Suprapubic skin (tissue), 4 donors: ENCODE results near the gene KCNRG. TPM values are rescaled to one million over a fixed set of nuclear protein-coding genes. Genes with fewer than 3 reads are reported as not detected.
"Not testable (repeated sequence)": the region's sequence is repeated elsewhere in the genome, so short reads cannot be mapped to it uniquely, and the experiment has no call there.

Experiments
- DNase-seq, 2 donors: peaks; one replicate each; pipeline ENCODE4 v3.0.0-alpha.2; 2019; ENCODE audit warnings: low spot score in 2 of 2
- H3K27ac ChIP-seq: fragments of 200-600 bp; sonication (generic); one replicate; pipeline ENCODE4 v1.5.1; 2019
- H3K27me3 ChIP-seq: fragments of 200-600 bp; sonication (generic); one replicate; pipeline ENCODE4 v1.5.1; 2019
- H3K36me3 ChIP-seq: fragments of 200-600 bp; sonication (generic); one replicate; pipeline ENCODE4 v1.5.1; 2019
- H3K4me1 ChIP-seq: fragments of 200-600 bp; sonication (generic); one replicate; pipeline ENCODE4 v1.5.1; 2019
- H3K4me3 ChIP-seq: fragments of 200-600 bp; sonication (generic); one replicate; pipeline ENCODE4 v1.5.1; 2019; ENCODE audit warnings: mild to moderate bottlenecking
- H3K9me3 ChIP-seq: fragments of 200-600 bp; sonication (generic); one replicate; pipeline ENCODE4 v1.5.1; 2019
- EP300 ChIP-seq: sonication (generic); formaldehyde crosslinking; IDR thresholded peaks from one replicate; pipeline ENCODE4 v1.6.1; 2017; ENCODE audit warnings: antibody characterized with exemption
- POLR2A ChIP-seq, 2 donors: fragments of 450-650 bp; IDR thresholded peaks; one replicate each; pipeline ENCODE4 v1.6.1; 2017; ENCODE audit warnings: antibody characterized with exemption in 2 of 2, mild to moderate bottlenecking in 2 of 2, moderate library complexity in 2 of 2
- POLR2AphosphoS5 ChIP-seq, 3 donors: sonication (generic); formaldehyde crosslinking; IDR thresholded peaks; one replicate each; pipeline ENCODE4 v1.6.1; 2017; ENCODE audit warnings: antibody characterized with exemption in 3 of 3
- WGBS: methylation state at CpG from one replicate; pipeline ENCODE4 v1.1.5; 2018; 5-methylcytosine and 5-hydroxymethylcytosine counted together
- total RNA-seq, 4 donors: library from RNA; depleted of rRNA; stranded (reverse); fragments of >200 nt; gene quantifications; one replicate each; pipeline ENCODE4 v1.1.0, GENCODE V29; 2016
- TF ChIP-seq, protein P1 (sequence below), 2 donors: fragments of 200-600 bp in 1 of 2; fragments of 450-650 bp in 1 of 2; sonication (generic) in 1 of 2; IDR thresholded peaks; one replicate each; pipeline ENCODE4 v1.5.1; 2016 to 2019; ENCODE audit warnings: antibody characterized with exemption in 2 of 2, mild to moderate bottlenecking in 1 of 2, moderate library complexity in 1 of 2

The KCNRG gene
- total RNA-seq, 4 donors from 2014 or later = 0.60 to 3.6 (median 0.89) TPM; not detected in 1

DNA sequence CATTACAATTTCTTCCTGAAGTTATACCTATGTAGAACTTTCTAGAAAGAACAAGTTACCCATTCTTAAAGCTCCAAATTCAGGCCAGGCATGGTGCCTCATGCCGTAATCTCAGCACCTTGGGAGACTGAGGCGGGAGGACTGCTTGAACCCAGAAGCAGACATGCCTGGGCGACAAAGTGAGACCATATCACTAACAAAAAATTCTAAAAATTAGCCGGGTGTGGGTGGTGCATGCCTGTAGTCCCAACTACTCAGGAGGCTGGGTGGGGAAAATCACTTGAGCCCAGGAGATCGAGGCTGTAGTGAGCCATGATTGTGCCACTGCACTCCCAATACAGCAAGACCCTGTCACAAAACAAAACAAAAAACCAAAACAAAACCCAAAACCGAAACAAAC lies 23.0 kb downstream of the KCNRG start:
- WGBS = 96% methylated on average over 6 of the region's 6 CpGs
- Histone ChIP-seq H3K27me3 (no peaks in the 10 kb centered on the region), H3K27ac (no peak overlapping the region), H3K4me1 (no peaks in the 10 kb centered on the region), H3K9me3 (no peaks in the 10 kb centered on the region), H3K36me3 (peaks cover 6% of the 10 kb centered on the region), H3K4me3 (no peak overlapping the region)
- DNase-seq = no peak
- TF ChIP-seq POLR2AphosphoS5 (IDR thresholded peaks at IDR 0.05) (no peak), EP300 (no peak), POLR2A (IDR thresholded peaks at IDR 0.05) (no peak)
- TF ChIP-seq, protein P1, sequence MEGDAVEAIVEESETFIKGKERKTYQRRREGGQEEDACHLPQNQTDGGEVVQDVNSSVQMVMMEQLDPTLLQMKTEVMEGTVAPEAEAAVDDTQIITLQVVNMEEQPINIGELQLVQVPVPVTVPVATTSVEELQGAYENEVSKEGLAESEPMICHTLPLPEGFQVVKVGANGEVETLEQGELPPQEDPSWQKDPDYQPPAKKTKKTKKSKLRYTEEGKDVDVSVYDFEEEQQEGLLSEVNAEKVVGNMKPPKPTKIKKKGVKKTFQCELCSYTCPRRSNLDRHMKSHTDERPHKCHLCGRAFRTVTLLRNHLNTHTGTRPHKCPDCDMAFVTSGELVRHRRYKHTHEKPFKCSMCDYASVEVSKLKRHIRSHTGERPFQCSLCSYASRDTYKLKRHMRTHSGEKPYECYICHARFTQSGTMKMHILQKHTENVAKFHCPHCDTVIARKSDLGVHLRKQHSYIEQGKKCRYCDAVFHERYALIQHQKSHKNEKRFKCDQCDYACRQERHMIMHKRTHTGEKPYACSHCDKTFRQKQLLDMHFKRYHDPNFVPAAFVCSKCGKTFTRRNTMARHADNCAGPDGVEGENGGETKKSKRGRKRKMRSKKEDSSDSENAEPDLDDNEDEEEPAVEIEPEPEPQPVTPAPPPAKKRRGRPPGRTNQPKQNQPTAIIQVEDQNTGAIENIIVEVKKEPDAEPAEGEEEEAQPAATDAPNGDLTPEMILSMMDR (IDR thresholded peaks at IDR 0.05) = no peak

DNA sequence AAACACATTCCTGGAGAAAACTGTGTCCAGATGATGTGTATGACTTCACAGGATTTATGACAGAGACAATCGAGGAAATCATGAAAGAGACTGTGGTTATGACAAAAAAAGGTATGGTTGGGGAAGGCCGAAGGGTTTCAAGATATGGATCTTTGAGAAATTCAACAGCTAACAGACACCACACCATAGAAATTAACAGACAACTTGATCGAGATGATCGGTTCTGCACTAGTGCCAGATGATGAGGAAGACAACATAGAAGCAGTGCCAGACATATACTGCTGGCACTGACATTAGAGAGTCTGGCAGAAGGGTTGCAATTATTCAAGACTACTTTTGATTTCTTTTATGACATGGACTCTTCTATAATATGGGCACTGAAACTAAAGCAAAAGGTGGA lies 37.2 kb downstream of the KCNRG start:
- H3K4me1 ChIP-seq = no peaks in the 10 kb centered on the region
- no peaks in the 10 kb centered on the region for H3K36me3 ChIP-seq
- no peak for DNase-seq
- H3K27me3 ChIP-seq = no peaks in the 10 kb centered on the region
- TF ChIP-seq POLR2AphosphoS5 (IDR thresholded peaks at IDR 0.05) (no peak), EP300 (no peak), POLR2A (IDR thresholded peaks at IDR 0.05) (no peak)
- TF ChIP-seq, protein P1 (IDR thresholded peaks at IDR 0.05) = no peak
- 77% methylated on average over 4 of the region's 4 CpGs for WGBS
- H3K4me3 ChIP-seq = no peak overlapping the region
- H3K27ac ChIP-seq = no peak overlapping the region
- H3K9me3 ChIP-seq = no peaks in the 10 kb centered on the region

DNA sequence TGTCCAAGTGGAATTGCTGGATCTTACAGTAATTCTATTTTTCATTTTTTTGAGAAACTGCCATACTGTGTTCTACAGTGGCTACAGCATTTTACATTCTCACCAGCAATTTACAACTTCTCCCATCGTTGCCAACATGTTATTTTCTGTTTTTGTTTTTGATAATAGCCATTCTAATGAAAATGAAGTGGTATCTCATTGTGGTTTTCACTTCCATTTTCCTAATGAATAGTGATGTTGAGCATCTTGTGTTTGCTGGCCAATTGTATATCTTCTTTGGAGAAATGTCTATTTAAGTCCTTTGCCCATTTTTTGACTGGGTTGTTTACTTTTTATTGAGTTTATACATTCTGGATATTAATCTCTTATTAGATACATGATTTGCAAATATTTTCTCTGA lies 38.6 kb downstream of the KCNRG start:
- Histone ChIP-seq H3K27me3 (no peaks in the 10 kb centered on the region), H3K4me3 (no peak overlapping the region), H3K36me3 (no peaks in the 10 kb centered on the region), H3K27ac (no peak overlapping the region), H3K4me1 (no peaks in the 10 kb centered on the region), H3K9me3 (no peaks in the 10 kb centered on the region)
- WGBS = 84% methylated on average over 1 of the region's 1 CpG
- DNase-seq = no peak
- TF ChIP-seq POLR2A (IDR thresholded peaks at IDR 0.05) (no peak), EP300 (no peak), POLR2AphosphoS5 (IDR thresholded peaks at IDR 0.05) (no peak)
- TF ChIP-seq, protein P1 (IDR thresholded peaks at IDR 0.05) = no peak

DNA sequence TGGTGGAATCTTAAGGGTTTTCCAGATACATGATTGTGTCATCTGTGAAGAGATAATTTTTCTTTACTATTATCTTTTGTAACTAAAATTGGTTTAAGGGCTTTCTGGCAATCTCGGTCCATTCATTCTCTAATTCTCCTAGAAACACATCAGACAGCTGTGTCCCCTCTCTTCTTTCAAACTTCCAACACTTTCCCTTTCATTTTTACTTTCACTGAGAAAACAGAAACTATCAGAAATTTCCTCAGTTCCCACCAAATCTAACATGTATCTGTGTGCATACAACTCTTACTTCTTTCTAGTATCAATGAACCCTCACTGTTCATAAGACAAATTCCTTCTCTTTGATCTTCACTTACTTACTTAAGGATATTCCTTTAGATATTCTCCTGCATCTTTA lies 40.2 kb downstream of the KCNRG start:
- no peaks in the 10 kb centered on the region for H3K27me3 ChIP-seq
- no peaks in the 10 kb centered on the region for H3K4me1 ChIP-seq
- TF ChIP-seq POLR2A (IDR thresholded peaks at IDR 0.05) (no peak), EP300 (no peak), POLR2AphosphoS5 (IDR thresholded peaks at IDR 0.05) (no peak)
- TF ChIP-seq, protein P1 (IDR thresholded peaks at IDR 0.05) = no peak
- no peak overlapping the region for H3K4me3 ChIP-seq
- WGBS = 86% methylated on average over 1 of the region's 1 CpG
- H3K9me3 ChIP-seq = no peaks in the 10 kb centered on the region
- no peak for DNase-seq
- H3K36me3 ChIP-seq = no peaks in the 10 kb centered on the region
- H3K27ac ChIP-seq = no peak overlapping the region

DNA sequence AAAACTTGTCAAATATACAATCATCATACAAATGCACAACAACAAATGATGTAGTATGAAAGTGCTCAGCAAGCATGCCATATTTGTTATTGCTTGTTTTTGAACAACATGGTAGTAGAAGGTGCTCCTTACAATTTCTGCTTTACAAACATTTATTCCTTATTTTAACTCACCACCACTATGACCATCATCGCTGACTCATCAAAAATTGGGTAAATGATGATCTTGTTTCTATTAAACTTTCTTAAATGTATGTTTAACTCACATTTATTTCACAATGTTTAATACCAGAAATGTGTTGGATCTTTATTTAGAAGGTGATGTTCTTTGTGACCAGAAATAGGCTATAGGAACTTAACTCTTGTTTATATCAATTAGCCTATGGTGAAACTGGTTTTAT lies 45.5 kb downstream of the KCNRG start:
- WGBS = 100% methylated on average over 1 of the region's 1 CpG
- Histone ChIP-seq H3K27me3 (no peaks in the 10 kb centered on the region), H3K4me1 (no peaks in the 10 kb centered on the region), H3K4me3 (no peak overlapping the region), H3K27ac (no peak overlapping the region), H3K9me3 (no peaks in the 10 kb centered on the region), H3K36me3 (no peaks in the 10 kb centered on the region)
- TF ChIP-seq, protein P1 (IDR thresholded peaks at IDR 0.05) = no peak
- TF ChIP-seq POLR2AphosphoS5 (IDR thresholded peaks at IDR 0.05) (no peak), POLR2A (IDR thresholded peaks at IDR 0.05) (no peak), EP300 (no peak)
- no peak for DNase-seq

DNA sequence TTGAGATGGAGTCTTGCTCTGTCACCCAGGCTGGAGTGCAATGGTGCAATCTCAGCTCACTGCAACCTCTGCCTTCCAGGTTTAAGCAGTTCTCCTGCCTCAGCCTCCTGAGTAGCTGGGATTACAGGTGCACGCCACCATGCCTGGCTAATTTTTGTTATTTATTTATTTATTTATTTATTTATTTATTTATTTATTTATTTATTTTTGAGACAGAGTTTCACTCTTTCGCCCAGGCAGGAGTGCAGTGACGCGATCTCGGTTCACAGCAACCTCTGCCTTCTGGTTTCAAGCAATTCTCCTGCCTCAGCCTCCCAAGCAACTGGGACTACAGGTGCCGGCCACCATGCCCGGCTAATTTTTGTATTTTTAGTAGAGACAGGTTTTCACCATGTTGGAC lies 47.1 kb downstream of the KCNRG start:
- H3K36me3 ChIP-seq, H3K27me3 ChIP-seq, H3K9me3 ChIP-seq, H3K27ac ChIP-seq, H3K4me3 ChIP-seq, DNase-seq, H3K4me1 ChIP-seq: not testable (repeated sequence)
- 98% methylated on average over 7 of the region's 7 CpGs for WGBS
